H1 (cell line): ENCODE measurements around the gene EVC2. TPM values are rescaled to one million over a fixed set of nuclear protein-coding genes. Genes with fewer than 3 reads are reported as not detected.

Experiments
- BCL11A ChIP-seq, 2 experiments: IDR thresholded peaks; one replicate each; pipeline ENCODE4 v1.6.1; 2011; ENCODE audit warnings: low read depth in 2 of 2, low read length in 2 of 2, mild to moderate bottlenecking in 2 of 2
- JUN ChIP-seq: IDR thresholded peaks from 2 replicates; pipeline ENCODE4 v1.6.1; 2011; ENCODE audit warnings: low read depth, mild to moderate bottlenecking, improper control_type of control experiment, low read length
- NANOG ChIP-seq: IDR thresholded peaks from 2 replicates; pipeline ENCODE4 v1.6.1; 2011; ENCODE audit warnings: low read length, low read depth, mild to moderate bottlenecking, inconsistent platforms; ENCODE audit not compliant: insufficient read depth, poor library complexity, severe bottlenecking
- NRF1 ChIP-seq: IDR thresholded peaks from 2 replicates; pipeline ENCODE4 v1.6.1; 2011; ENCODE audit warnings: mild to moderate bottlenecking, low read depth, low read length, improper control_type of control experiment
- SIRT6 ChIP-seq: IDR thresholded peaks from one replicate; pipeline ENCODE4 v1.7.1; 2012; ENCODE audit warnings: low read length, inconsistent platforms
- ZNF274 ChIP-seq: IDR thresholded peaks from 2 replicates; pipeline ENCODE4 v1.7.0; 2012; ENCODE audit warnings: low read length, borderline replicate concordance; ENCODE audit errors: extremely low read depth
- polyA plus RNA-seq, 7 experiments: library from polyadenylated mRNA; depleted of rRNA in 3 of 7; stranded (reverse) in 5 of 7; unstranded in 2 of 7; fragments of >200 nt in 5 of 7; fragments of 200-250 nt in 2 of 7; gene quantifications; 1 replicate in 5 of 7; 2 replicates in 1 of 7; 4 replicates in 1 of 7; pipeline versions ENCODE4 v1.2.1 to v1.2.3, GENCODE V29; 2011 to 2013; ENCODE audit warnings: missing spikeins in 2 of 7, mixed read lengths in 2 of 7
- total RNA-seq: library from RNA; stranded (reverse); fragmentation: NEBNext Ultra II Directional; extraction: Animal tissue kit (Norgen Biotek cat#: 25700); gene quantifications from 2 replicates; pipeline ENCODE4 v1.2.1, GENCODE V29; 2021
- TF ChIP-seq, protein P1 (sequence below): fragments of 300-600 bp; sonication (generic); IDR thresholded peaks from 2 replicates; pipeline ENCODE4 v1.7.1; 2012; ENCODE audit warnings: low read length, moderate library complexity, mild to moderate bottlenecking, inconsistent platforms; ENCODE audit not compliant: insufficient replicate concordance

Gene EVC2
- total and polyA plus RNA-seq, 2 of the 8 experiments (the other 6 are each of a cell fraction or from before 2014, with no cell fraction given) = 0.73 to 5.9 TPM

DNA sequence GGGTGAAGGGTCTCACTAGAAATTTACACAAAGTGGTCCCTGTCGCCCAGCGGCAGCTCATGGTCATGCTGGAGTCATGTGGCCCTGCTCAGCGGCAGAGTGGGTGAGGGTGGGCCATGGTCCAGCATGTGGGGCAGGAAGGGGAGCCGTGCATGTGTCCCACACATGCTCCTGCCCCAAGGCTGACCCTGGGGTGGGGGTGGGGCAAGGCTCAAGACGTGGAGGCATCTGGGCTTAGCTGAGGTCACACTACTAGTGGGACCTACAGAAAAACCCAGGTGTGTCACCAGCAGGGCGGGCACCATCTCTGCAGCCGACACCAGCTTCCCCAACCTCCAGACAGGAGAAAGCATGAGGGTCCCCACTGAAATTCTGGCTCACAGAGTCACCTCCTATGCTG lies 45.0 kb upstream of the EVC2 start (continued):
- TF ChIP-seq, protein P1, sequence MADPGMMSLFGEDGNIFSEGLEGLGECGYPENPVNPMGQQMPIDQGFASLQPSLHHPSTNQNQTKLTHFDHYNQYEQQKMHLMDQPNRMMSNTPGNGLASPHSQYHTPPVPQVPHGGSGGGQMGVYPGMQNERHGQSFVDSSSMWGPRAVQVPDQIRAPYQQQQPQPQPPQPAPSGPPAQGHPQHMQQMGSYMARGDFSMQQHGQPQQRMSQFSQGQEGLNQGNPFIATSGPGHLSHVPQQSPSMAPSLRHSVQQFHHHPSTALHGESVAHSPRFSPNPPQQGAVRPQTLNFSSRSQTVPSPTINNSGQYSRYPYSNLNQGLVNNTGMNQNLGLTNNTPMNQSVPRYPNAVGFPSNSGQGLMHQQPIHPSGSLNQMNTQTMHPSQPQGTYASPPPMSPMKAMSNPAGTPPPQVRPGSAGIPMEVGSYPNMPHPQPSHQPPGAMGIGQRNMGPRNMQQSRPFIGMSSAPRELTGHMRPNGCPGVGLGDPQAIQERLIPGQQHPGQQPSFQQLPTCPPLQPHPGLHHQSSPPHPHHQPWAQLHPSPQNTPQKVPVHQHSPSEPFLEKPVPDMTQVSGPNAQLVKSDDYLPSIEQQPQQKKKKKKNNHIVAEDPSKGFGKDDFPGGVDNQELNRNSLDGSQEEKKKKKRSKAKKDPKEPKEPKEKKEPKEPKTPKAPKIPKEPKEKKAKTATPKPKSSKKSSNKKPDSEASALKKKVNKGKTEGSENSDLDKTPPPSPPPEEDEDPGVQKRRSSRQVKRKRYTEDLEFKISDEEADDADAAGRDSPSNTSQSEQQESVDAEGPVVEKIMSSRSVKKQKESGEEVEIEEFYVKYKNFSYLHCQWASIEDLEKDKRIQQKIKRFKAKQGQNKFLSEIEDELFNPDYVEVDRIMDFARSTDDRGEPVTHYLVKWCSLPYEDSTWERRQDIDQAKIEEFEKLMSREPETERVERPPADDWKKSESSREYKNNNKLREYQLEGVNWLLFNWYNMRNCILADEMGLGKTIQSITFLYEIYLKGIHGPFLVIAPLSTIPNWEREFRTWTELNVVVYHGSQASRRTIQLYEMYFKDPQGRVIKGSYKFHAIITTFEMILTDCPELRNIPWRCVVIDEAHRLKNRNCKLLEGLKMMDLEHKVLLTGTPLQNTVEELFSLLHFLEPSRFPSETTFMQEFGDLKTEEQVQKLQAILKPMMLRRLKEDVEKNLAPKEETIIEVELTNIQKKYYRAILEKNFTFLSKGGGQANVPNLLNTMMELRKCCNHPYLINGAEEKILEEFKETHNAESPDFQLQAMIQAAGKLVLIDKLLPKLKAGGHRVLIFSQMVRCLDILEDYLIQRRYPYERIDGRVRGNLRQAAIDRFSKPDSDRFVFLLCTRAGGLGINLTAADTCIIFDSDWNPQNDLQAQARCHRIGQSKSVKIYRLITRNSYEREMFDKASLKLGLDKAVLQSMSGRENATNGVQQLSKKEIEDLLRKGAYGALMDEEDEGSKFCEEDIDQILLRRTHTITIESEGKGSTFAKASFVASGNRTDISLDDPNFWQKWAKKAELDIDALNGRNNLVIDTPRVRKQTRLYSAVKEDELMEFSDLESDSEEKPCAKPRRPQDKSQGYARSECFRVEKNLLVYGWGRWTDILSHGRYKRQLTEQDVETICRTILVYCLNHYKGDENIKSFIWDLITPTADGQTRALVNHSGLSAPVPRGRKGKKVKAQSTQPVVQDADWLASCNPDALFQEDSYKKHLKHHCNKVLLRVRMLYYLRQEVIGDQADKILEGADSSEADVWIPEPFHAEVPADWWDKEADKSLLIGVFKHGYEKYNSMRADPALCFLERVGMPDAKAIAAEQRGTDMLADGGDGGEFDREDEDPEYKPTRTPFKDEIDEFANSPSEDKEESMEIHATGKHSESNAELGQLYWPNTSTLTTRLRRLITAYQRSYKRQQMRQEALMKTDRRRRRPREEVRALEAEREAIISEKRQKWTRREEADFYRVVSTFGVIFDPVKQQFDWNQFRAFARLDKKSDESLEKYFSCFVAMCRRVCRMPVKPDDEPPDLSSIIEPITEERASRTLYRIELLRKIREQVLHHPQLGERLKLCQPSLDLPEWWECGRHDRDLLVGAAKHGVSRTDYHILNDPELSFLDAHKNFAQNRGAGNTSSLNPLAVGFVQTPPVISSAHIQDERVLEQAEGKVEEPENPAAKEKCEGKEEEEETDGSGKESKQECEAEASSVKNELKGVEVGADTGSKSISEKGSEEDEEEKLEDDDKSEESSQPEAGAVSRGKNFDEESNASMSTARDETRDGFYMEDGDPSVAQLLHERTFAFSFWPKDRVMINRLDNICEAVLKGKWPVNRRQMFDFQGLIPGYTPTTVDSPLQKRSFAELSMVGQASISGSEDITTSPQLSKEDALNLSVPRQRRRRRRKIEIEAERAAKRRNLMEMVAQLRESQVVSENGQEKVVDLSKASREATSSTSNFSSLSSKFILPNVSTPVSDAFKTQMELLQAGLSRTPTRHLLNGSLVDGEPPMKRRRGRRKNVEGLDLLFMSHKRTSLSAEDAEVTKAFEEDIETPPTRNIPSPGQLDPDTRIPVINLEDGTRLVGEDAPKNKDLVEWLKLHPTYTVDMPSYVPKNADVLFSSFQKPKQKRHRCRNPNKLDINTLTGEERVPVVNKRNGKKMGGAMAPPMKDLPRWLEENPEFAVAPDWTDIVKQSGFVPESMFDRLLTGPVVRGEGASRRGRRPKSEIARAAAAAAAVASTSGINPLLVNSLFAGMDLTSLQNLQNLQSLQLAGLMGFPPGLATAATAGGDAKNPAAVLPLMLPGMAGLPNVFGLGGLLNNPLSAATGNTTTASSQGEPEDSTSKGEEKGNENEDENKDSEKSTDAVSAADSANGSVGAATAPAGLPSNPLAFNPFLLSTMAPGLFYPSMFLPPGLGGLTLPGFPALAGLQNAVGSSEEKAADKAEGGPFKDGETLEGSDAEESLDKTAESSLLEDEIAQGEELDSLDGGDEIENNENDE = no peak
- no peak for TF ChIP-seq NRF1
- no peak for TF ChIP-seq SIRT6
- no peak for TF ChIP-seq ZNF274
- no peak for TF ChIP-seq BCL11A (IDR thresholded peaks at IDR 0.05; ENCODE audit: low read depth in 2 of 2, low read length in 2 of 2)
- TF ChIP-seq JUN = no peak
- no peak for TF ChIP-seq NANOG
